ENCODE data around the gene SIX5.

SIX5 gene

GRCh38 chr19:45792470-45793177, 23.6 kb upstream of the SIX5 start, which contains the start of gene DMWD:
Gene DMWD (minus strand): TSS chr19:45792845. CDS start chr19:45792756, 89 bp downstream.
- peak; percentile 97 to 99 (median 99) for DNase-seq

DNA sequence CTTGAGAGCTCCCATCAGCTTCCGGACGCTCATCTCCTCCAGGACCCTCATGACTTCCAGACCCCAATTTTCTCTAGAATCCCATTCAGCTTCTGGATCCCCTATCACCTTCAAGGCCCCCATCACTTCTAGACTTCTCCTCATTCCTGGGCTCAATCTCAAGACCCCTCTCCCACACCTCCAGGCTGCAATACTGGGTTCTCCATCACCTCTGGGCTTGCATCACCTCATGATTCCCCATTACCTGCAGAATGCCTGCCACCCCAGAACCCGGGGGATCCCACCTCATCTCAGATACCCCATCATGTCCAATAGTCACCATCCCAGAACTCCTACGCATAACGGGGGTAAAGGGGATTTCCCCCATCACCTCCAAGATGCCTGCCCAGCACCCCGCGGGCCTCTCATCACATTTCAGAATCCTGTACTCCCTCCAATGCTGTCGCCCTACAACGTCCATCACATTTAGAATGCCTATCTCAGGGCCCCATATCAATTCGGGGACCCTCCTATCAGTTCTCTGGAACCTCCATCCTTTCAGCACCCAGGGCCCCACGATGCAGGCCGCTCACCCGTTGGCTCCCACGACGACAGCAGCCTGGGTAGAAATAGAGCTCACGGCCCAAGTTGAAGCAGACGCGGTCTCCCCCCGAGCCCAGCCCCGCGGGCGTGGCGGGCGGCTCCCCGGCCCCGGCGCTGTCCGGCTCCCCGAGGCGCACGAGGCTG, 22.9 kb upstream of the SIX5 start:
- DNase-seq = no peak

DNA sequence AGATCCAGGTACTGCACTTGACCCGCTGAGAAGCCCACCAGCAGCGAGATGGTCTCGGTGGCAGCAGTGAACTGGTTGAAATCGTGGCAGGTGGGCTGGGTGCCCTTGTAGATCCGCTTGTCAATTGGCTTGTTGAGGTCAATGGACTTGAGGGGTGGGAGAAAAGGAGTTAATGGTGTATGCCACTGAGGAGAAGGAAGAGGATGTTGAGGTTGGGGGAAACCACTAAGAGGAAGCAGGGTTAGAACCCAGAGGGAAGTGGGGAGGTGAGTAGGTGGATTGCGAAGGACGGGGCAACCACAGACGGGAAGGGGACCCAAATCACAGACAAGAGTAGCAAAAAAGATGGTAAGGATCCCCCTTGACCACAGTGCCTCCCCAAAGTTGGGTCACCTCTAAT, 21.9 kb upstream of the SIX5 start:
- DNase-seq = peak in 2 of 5 experiments; percentile 69 to 75

- DNase-seq = no peak
Observed at GRCh38 chr19:45789035-45789786, 20.2 kb upstream of the SIX5 start.

DNA sequence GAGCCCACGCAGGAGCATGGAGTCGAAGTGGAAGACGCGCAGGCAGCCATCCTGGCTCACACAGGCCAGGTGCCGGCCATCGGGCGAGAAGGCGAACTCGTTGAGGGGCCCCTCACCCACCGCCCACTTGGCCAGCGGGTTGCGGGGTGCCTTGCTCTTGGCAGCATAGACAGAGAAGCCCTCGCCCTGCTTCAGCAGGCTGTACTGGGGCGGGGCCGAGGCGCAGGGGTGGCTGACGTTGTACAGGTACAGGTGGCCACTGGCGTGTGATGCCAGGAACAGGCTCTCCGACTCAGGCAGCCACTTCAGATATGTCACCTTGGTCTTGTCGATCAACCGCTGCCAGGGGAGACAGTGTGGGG, 17.5 kb upstream of the SIX5 start:
- no peak for DNase-seq

- DNase-seq = no peak
Observed at GRCh38 chr19:45785781-45786532, 16.9 kb upstream of the SIX5 start.

- DNase-seq = no peak
Observed at GRCh38 chr19:45785097-45785496, 16.0 kb upstream of the SIX5 start.

GRCh38 chr19:45784096-45784495, 15.0 kb upstream of the SIX5 start:
- no peak for DNase-seq

GRCh38 chr19:45782820-45783785, 14.1 kb upstream of the SIX5 start:
- no peak for DNase-seq

DNA sequence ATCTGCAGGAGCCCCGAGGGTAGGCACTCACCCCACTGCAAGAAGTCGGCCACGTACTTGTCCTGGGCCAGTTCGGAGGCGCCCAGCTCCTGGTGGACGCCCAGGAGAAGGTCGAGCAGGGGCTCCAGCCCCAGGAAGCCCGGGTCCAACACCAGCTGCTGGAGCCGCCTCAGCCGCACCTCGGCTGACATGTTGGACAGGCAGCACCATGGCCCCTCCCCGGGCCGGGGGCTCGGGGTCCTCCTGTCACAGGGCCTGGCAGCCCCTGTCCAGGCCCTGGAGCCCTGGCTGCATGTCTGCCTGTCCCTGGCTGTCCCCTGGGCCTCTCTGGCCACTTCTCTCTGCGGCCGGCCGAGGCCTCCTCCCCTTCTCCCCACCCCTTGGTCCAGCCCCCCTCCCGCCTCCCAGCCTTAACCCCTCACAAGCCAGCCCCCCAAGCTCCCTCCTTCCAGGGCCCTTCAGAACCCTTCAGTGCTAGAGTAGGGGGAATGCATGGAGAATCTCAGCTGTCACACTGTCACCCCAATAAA, 13.2 kb upstream of the SIX5 start, which contains the start of gene DMPK:
Gene DMPK, minus strand, starts transcription at position 329 of the 530 bp plus-strand sequence. Its CDS starts 138 bp downstream, at position 191.
- no peak for DNase-seq

DNA sequence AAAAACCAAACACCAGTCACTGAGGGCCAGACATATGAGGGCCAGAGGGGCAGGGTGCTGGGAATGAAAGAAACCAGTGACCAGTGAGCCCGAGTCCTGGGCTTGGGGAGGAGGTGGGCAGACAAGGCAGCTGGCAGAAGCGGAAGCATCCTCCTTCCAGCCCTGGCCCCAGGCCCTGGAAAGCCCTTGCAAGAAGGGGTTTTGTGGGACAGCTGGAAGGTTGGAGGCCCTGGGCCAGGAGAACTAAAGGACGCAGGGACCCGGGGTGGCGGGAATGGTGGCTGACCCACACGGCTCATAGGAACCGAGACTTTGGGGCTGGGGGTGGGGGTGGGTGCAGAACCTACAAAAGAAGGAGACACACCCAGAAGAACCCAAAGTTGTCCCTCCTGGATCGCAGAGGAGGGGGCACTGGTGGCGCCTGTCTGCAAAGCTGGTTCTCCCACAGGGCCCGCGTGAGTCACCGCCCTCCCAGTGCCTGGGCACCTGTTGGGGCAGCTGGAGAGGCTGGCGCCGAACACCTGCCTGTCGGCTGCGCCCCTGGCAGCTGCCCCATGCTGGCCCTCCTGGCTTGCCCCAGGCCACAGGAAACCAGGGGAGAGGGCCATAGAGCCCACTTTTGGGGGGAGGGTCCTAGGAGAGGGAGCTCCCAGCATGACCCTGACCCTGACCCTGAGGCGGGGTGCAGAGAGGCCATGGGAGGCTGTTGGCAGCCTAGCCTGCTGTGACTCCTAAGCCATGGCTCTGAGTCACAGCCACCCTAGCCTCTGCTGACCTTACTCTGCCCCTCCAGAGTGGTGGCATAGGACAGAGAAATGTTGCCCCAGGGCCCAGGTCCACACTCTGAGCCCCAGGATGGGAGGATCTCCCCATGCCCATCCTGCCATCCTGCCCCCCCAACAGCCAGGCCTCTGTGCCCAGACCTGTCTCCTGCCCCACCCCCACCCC, 12.4 kb upstream of the SIX5 start:
- no peak for DNase-seq

DNA sequence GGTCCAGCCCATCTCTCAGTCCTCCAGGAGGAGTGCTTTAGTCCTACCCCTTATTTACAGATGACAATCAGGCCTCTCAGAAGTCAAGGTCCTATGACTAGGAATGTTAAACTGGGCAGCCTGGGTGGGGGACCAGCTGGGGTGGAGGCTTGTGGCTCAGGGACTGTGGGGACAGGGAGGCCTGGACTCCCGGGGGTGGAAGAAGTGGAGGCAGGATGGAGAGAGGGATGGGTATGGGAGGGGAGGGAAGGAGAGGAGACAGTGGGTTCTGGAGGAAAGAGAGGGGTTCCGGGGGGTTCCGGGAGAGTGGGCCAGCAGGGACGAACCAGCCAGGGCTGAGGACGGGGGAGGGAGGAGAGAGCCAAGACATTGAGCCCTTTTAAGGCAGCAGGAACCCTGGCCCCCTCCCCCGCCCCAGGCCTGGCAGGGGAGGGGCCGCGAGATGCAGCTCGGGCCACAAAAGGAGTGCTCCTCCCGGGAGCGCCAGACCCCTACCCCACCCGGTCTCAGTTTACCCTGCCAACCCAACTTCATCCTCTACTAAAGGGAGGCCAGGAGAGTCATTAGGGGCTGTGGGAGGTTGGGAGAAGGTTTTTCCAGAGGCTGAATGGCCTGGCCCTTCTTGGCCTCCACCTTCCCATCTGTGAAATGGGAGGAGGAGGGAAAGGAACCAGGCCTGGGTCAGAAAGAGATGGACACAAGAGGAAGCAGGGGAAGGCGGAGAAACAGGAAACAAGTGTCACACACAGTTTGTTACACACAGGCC, 11.6 kb upstream of the SIX5 start:
- no peak for DNase-seq

DNA sequence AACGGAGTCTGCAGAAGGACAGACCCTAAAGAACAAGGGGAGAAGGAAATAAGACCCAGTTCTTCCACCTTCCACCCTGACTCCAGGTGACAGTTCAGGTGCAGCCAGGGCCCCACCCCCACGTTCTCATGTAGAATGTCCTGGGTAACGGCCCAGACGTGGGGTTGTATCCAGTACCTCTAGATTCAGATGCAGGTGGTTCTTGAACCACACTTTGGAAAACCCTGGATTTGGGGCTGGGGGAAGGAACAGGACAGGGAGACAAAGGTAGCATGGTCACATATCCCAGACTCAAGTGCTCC, 11.0 kb upstream of the SIX5 start:
- no peak for DNase-seq

DNA sequence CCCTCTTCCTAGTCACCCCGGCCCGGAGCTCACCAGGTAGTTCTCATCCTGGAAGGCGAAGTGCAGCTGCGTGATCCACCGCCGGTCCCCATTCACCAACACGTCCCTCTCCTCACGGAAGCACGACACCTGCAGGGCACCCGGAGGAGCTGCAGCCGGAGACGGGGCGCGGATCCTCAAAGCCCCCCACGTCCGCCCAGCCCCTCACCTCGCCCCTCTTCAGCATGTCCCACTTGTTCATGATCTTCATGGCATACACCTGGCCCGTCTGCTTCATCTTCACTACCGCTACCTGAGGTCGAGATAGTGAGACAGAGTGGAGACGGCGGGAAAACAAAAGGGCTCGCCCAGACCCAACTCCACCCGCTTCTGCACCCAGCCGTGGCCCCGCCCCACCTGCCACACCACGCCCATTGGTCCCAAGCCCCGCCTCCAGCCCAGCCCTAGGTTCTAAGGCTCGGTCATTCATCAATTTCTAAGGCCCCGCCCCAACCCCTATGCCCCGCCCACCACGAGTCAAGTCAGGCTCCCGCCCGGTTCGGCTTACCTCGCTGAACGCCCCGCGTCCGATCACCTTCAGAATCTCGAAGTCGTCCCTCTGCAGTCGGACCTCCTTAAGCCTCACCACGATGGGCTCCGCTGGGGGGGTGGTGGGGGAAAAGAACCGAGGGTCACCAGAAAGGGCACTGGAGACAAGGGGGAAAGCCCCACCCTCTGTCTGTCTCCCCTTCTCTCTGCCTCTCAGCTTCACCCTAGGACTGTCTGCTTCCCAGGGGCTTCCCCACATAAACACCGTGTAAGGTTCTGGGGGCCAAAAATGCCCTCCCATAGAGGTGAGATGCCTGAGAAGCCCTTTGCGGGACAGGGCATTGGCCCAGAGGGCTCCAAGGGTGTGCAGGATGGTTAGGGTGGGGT, 10.4 kb upstream of the SIX5 start:
- peak; percentile 62 to 86 (median 78) for DNase-seq

GRCh38 chr19:45778010-45778661, 9.1 kb upstream of the SIX5 start:
- DNase-seq = no peak

- DNase-seq = no peak
Observed at GRCh38 chr19:45777395-45777961, 8.4 kb upstream of the SIX5 start.

DNA sequence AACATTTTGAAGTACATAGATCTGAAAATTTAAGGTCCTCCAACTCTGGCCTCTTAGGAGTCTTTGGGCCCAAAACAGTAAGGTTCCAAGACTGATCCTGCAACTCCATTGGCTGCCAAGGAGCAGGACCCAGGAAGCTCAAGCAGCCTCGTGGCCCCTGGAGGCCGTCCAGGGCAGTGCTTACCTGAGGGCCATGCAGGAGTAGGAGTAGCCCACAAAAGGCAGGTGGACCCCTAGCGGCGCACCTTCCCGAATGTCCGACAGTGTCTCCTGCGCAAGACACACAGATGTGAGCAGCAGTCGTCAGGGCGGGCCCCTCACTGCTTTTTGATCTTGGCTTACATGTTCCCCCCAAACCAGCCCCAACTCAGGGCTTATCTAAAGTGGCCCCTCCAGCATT, 5.7 kb upstream of the SIX5 start:
- DNase-seq = no peak

All from T-helper 2 cell (primary cell).